ENCODE measurements around the gene TOB1.

The TOB1 gene

GRCh38 chr17:50845240-50846147 lies 20.7 kb downstream of the TOB1 start:
- no peaks in the 10 kb centered on the region for H3K36me3 ChIP-seq
- no peaks in the 10 kb centered on the region for H3K27me3 ChIP-seq (ENCODE audit: insufficient read depth, low read depth, severe bottlenecking)
- no peak overlapping the region for H3K27ac ChIP-seq
- H3K9me3 ChIP-seq (ENCODE audit: severe bottlenecking), result no peaks in the 10 kb centered on the region
- TF ChIP-seq CTCF (IDR thresholded peaks at IDR 0.05; ENCODE audit: low read depth, low read length), result no peak
- no peak for DNase-seq
- no peak overlapping the region for H3K4me3 ChIP-seq (ENCODE audit: low read depth, low read length)

GRCh38 chr17:50844117-50844700 lies 21.9 kb downstream of the TOB1 start:
- DNase-seq, result no peak
- Histone ChIP-seq H3K27ac (no peak overlapping the region), H3K27me3 (ENCODE audit: insufficient read depth, low read depth, severe bottlenecking) (no peaks in the 10 kb centered on the region), H3K36me3 (no peaks in the 10 kb centered on the region; the same call in 1 of the 2 replicates), H3K4me3 (ENCODE audit: low read depth, low read length) (no peak overlapping the region), H3K9me3 (ENCODE audit: severe bottlenecking) (no peaks in the 10 kb centered on the region)
- no peak for TF ChIP-seq CTCF (IDR thresholded peaks at IDR 0.05; ENCODE audit: low read depth, low read length)

GRCh38 chr17:50843150-50843905 lies 22.8 kb downstream of the TOB1 start:
- TF ChIP-seq CTCF (IDR thresholded peaks at IDR 0.05; ENCODE audit: low read depth, low read length), result no peak
- Histone ChIP-seq H3K4me3 (ENCODE audit: low read depth, low read length) (no peak overlapping the region), H3K9me3 (ENCODE audit: severe bottlenecking) (no peaks in the 10 kb centered on the region), H3K36me3 (no peaks in the 10 kb centered on the region; the same call in 1 of the 2 replicates), H3K27me3 (ENCODE audit: insufficient read depth, low read depth, severe bottlenecking) (no peaks in the 10 kb centered on the region), H3K27ac (no peak overlapping the region)
- DNase-seq, result no peak

- Histone ChIP-seq H3K36me3 (no peaks in the 10 kb centered on the region; the same call in 1 of the 2 replicates), H3K27me3 (ENCODE audit: insufficient read depth, low read depth, severe bottlenecking) (no peaks in the 10 kb centered on the region), H3K27ac (no peak overlapping the region), H3K9me3 (ENCODE audit: severe bottlenecking) (no peaks in the 10 kb centered on the region), H3K4me3 (ENCODE audit: low read depth, low read length) (no peak overlapping the region)
- TF ChIP-seq CTCF (IDR thresholded peaks at IDR 0.05; ENCODE audit: low read depth, low read length), result no peak
- DNase-seq, result no peak
Observed at GRCh38 chr17:50842506-50843149, 23.5 kb downstream of the TOB1 start.

- peak; percentile 90 for DNase-seq
- no peak overlapping the region for H3K4me3 ChIP-seq (ENCODE audit: low read depth, low read length)
- H3K9me3 ChIP-seq (ENCODE audit: severe bottlenecking), result no peaks in the 10 kb centered on the region
- H3K27ac ChIP-seq, result peak overlapping the region; percentile 35
- TF ChIP-seq CTCF (IDR thresholded peaks at IDR 0.05; ENCODE audit: low read depth, low read length), result peak; percentile 94
- no peaks in the 10 kb centered on the region for H3K27me3 ChIP-seq (ENCODE audit: insufficient read depth, low read depth, severe bottlenecking)
- H3K36me3 ChIP-seq, result no peaks in the 10 kb centered on the region; the same call in 1 of the 2 replicates
Observed at GRCh38 chr17:50841949-50842354, 24.2 kb downstream of the TOB1 start.
